Stimulated activated CD4-positive, alpha-beta T cell treated with anti-CD3 and anti-CD28 coated beads, TNF-alpha, amount 100 ng/mL, for 1 hour (primary cell): ENCODE measurements around the gene ISCA1.

Source experiments
- DNase-seq, 3 donors: peaks; one replicate each; pipeline ENCODE4 v3.0.0-alpha.2; 2020; ENCODE audit warnings: low read depth in 3 of 3, low spot score in 1 of 3

ISCA1 gene

GRCh38 chr9:86286278-86286677 is 3.9 kb upstream of the ISCA1 start:
- no peak for DNase-seq

GRCh38 chr9:86285261-86285660 is 2.9 kb upstream of the ISCA1 start:
- DNase-seq: no peak

GRCh38 chr9:86282979-86283535 is 719 bp upstream of the ISCA1 start:
- DNase-seq: peak in 1 of 3 donors; percentile 5

- DNase-seq: no peak
Observed at GRCh38 chr9:86281593-86282076, 703 bp downstream of the ISCA1 start.

GRCh38 chr9:86280580-86280979 is 1.8 kb downstream of the ISCA1 start:
- no peak for DNase-seq

GRCh38 chr9:86279839-86280238 is 2.5 kb downstream of the ISCA1 start:
- DNase-seq: no peak

- no peak for DNase-seq
Observed at GRCh38 chr9:86277072-86277471, 5.3 kb downstream of the ISCA1 start.

GRCh38 chr9:86275962-86276361 is 6.4 kb downstream of the ISCA1 start:
- no peak for DNase-seq

- DNase-seq: no peak
Observed at GRCh38 chr9:86274821-86275643, 7.3 kb downstream of the ISCA1 start.

- DNase-seq: no peak
Observed at GRCh38 chr9:86272221-86272620, 10.1 kb downstream of the ISCA1 start.

GRCh38 chr9:86263876-86264275 is 18.5 kb downstream of the ISCA1 start:
- no peak for DNase-seq

GRCh38 chr9:86262492-86262891 is 19.8 kb downstream of the ISCA1 start:
- no peak for DNase-seq

- no peak for DNase-seq
Observed at GRCh38 chr9:86259557-86259956, 22.8 kb downstream of the ISCA1 start, which contains the start of gene C9orf153. Gene C9orf153 (minus strand): TSS chr9:86259657. CDS start chr9:86229603, 30,054 bp downstream.

GRCh38 chr9:86257391-86257790 is 24.9 kb downstream of the ISCA1 start:
- DNase-seq: no peak

- no peak for DNase-seq
Observed at GRCh38 chr9:86256653-86257052, 25.7 kb downstream of the ISCA1 start.

GRCh38 chr9:86253577-86253976 is 28.8 kb downstream of the ISCA1 start:
- DNase-seq: no peak

- no peak for DNase-seq
Observed at GRCh38 chr9:86252870-86253269, 29.5 kb downstream of the ISCA1 start.

GRCh38 chr9:86250123-86250522 is 32.2 kb downstream of the ISCA1 start:
- DNase-seq: no peak

- DNase-seq: no peak
Observed at GRCh38 chr9:86248746-86249145, 33.6 kb downstream of the ISCA1 start.

- no peak for DNase-seq
Observed at GRCh38 chr9:86246752-86247161, 35.6 kb downstream of the ISCA1 start.

GRCh38 chr9:86242071-86242470 is 40.3 kb downstream of the ISCA1 start:
- DNase-seq: no peak

GRCh38 chr9:86241216-86241615 is 41.1 kb downstream of the ISCA1 start:
- no peak for DNase-seq
